NCI-H2196 (cell line): ENCODE measurements around the gene MOB3B.
"Not testable (repeated sequence)": the region's sequence is repeated elsewhere in the genome, so short reads cannot be mapped to it uniquely, and the experiment has no call there.

ENCODE experiments used
- DNase-seq: peaks from one replicate; lab custom pipeline; 2025; ENCODE audit not compliant: unreplicated experiment; lab: John Stamatoyannopoulos, UW

The MOB3B gene

GRCh38 chr9:27476870-27477515 lies 52.6 kb downstream of the MOB3B start:
- no peak for DNase-seq

- no peak for DNase-seq
These were observed 54.5 kb downstream of the MOB3B start for GRCh38 chr9:27475057-27475595.

GRCh38 chr9:27474305-27474704 lies 55.3 kb downstream of the MOB3B start:
- no peak for DNase-seq

GRCh38 chr9:27473111-27473529 lies 56.5 kb downstream of the MOB3B start:
- DNase-seq = no peak

- no peak for DNase-seq
These were observed 57.4 kb downstream of the MOB3B start for GRCh38 chr9:27472195-27472594.

GRCh38 chr9:27471789-27472188 lies 57.8 kb downstream of the MOB3B start:
- DNase-seq = no peak

DNA sequence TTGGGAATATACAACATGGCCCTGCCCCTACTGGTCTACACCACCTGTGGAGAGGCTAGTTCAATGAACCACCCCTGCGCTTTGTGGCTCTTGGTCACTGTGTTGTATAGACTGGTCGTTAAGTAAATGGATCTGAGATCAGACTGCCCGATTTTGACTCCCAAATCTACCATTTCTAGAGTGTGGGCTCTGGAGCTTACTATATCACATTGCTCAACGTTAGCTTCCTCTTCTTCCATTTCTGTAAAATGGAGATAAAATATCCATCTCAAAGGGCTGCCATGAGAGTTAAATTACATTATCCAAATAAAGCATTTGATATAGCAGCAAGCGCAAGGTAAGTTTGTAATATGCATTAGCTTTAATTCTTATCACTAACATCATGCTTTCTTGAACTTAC lies 58.2 kb downstream of the MOB3B start:
- no peak for DNase-seq

GRCh38 chr9:27470291-27470856 lies 59.2 kb downstream of the MOB3B start:
- no peak for DNase-seq

DNA sequence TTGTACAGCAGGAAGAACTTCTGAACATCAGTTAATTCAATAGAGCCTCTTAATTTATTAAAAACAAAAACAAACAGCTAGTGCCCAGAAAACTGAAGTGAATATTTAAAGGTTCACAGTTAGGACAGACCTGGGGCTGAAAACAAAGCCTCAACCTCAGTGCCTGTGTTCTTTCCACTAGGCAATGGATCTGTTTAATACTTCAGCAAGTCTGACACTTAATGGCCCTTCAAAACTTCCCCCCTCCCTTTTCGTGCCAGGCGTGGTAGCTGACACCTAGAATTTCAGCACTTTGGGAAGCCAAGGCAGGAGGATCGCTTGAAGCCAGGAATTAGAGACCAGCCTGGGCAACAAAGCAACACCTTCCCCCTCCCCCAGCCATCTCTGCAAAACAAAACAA lies 60.1 kb downstream of the MOB3B start:
- no peak for DNase-seq

DNA sequence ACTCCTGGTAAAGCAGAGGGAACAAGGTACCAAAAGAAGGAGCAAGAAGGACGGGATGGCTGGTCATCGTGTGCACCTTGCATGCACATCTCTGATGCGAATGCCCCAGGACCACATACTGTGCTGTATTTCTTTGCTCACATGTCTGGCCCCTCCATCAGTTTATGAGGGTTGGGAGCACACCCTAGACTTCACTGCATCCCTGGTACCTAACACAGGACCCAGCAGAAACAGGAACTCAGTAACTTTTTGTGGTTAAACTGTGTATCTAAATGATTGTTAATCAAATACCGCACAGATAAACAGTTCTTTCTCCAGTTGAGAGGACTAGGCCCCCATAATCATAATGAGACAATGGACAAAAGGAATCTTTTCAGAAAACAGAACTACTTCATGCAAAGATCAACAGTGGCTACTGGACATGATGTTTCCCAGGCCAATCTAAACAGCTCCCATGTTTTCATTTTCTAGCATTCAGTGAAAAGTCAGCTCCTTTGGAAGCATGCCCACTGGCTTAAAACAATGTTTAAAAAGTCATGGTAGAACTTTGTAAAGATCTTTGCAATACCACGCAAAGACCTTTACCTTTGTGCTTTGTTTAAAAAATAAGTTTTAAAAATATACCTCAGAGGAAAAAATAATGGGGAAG lies 61.0 kb downstream of the MOB3B start:
- DNase-seq = no peak

DNA sequence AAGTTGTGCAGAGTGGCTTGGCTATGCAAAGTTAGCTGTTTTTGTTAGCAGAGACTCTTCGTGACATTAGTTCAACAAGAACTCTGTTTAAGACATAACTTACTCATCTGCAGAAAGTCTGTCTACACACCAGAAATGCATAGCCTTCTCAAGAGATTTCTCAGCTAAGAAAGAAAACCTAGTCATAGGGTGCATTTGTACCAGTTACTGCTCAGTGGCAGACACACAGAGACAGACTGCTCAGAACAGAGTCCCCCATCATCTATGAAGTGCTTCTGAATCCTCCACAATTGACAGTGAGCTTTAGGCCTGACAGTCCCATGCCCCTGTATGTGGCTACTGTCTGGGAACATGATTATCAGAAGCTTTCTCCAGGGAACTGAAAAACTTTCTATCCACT lies 61.6 kb downstream of the MOB3B start:
- DNase-seq = no peak

GRCh38 chr9:27467486-27467885 lies 62.1 kb downstream of the MOB3B start:
- DNase-seq = no peak

- not testable (repeated sequence) for DNase-seq
These were observed 63.1 kb downstream of the MOB3B start for GRCh38 chr9:27466516-27466915.

DNA sequence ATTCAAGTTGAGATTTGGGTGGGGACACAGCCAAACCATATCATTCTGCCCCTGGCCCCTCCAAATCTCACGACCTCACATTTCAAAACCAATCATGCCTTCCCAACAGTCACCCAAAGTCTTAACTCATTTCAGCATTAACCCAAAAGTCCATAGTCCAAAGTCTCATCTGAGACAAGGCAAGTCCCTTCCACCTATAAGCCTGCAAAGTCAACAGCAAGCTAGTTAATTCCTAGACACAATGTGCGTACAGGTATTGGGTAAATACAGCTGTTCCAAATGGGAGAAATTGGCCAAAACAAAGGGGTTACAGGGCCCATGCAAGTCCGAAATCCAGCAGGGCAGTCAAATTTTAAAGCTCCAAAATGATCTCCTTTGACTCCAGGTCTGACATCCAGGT lies 64.7 kb downstream of the MOB3B start:
- not testable (repeated sequence) for DNase-seq

DNA sequence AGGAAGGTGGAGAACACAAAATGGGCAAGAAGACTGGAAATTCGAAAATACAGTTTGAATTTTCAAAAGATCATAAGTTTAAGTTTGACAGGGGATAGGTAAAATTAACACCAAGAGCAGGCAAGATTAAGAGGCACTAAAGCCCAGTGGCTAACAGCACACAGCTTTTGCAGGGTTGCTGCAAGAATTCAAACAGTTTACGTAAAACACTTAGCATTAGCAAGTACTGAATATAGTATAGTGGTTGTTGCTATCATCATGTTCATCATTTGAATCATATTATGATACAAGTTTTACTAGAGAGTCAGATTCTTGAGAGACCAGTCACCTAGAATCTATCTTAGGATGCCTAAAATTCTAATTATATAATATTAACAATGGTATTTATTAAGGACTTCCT lies 66.8 kb downstream of the MOB3B start:
- no peak for DNase-seq

GRCh38 chr9:27462434-27462833 lies 67.2 kb downstream of the MOB3B start:
- DNase-seq = no peak

DNA sequence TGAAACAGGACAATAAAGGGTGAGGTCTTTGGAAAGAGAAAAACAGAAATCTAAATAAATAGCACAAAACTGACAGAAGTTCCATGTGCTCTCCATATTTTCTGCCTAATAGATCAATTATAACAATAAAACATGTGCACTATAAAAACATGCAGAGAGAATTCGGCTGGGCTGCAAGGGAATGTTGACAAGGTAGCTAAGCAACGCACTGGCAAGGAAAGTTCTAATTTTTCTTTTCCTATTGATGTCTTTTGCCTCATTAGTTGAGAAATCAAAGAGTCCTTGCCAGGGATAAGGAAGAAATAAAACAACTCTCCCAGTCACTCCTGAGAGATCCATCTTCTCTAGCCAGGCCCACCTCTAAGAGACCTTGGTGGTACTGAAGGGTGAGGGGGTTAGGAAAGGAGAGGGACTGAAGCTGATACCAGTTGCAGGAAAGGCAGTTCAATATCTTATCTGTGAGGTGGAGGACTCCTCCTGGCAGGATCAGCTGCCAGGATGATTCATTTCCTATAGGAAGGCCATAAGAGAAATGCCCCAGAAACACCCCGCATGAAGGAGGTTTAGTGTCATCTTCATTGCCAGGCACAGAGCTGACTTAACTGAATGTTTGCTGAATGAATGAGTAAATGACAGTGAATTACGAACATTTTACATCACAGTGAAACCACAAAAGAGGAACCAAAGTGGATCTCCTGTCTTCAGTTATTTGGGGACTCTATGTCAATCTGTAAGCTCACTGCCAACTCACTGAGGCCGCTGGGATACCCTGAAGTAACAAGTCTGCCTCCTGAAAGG lies 69.2 kb downstream of the MOB3B start:
- DNase-seq = no peak

DNA sequence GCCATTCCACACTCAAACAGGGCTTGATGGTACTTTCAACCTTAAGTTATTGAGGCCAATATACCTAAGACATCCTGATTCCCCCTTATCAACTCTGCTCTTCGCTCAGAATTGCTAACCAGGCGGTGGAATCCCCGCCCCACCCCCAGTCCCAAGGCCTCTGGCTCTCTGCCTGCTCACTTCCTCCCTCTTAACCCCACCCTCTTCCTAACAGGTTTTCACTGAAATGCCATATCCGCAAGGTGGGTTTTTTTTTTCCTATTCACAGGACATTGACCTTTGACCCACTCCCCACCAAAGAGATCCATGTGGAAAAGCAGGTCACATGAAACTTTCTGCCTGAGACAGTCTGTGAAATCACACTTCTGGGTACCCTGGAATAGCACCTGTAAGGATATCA lies 72.2 kb downstream of the MOB3B start:
- DNase-seq = no peak

DNA sequence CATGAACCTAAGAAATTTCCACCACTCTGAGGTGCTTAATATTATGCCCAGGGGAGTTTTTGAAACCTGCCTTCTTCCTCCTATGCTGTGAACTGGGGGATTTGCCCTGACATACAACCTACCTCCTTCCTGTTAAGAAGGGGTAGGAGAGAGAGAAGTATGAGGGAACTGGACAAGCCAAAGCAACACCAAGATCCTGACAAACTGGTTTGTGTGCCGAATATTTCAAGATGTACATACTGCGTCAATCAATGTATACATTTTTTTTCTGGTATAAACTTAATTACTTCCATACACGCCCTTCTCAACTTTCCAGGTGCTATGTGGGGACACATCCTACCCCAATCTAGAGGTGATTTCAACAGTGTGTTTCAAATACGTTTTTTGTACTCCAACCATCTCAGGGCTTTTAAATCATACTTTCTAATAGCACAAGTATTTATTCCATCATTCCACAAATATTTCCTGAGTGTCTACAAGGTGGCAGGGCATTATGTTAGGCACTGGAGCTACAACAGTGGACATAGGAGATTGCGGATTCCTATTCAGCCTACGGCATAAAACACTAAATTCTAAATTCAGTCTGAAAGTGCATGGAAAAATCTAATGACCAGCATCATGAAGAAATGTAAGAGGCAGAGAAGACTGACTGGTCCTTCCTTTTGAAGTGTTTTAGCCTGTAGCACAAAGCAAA lies 75.6 kb downstream of the MOB3B start:
- DNase-seq = no peak

DNA sequence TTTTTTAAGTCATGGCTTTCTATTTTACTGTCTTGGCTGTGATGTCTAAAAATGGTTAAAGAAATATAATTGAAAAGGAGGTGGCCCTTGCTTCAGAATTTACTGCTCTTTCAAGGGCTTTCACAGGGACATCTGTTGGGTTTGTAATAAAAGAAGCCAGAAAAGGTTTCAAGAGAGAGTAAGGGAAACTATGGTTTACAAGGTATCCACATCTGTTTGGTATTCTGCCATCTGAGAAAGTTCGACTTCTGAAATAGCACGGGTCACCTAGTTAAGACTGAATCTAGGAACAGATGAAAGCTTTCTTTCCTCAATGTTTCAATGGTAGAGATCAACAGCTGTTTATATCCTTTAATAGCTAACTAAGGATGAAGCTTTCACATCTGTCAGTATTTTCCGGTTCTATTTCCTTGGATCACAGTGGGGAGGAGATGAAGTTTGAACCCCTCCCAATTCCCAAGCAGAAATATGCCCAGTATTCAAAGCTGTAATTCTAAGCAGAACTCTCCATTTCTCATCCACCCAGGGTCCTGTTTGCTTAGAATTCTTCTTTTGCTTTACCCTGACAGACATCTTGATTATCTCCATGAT lies 78.3 kb downstream of the MOB3B start:
- DNase-seq = no peak

GRCh38 chr9:27450752-27451151 lies 78.9 kb downstream of the MOB3B start:
- no peak for DNase-seq
